Stimulated activated CD4-positive, alpha-beta T cell treated with anti-CD3 and anti-CD28 coated beads, Interleukin-15, amount 100 ng/mL, for 1 hour (primary cell): Measurements from ENCODE around the gene MAGEH1.

Source experiments
- DNase-seq, 2 donors: peaks; one replicate each; pipeline ENCODE4 v3.0.0-alpha.2; 2020; ENCODE audit warnings: low read depth in 1 of 2, low spot score in 1 of 2

The MAGEH1 gene

DNA sequence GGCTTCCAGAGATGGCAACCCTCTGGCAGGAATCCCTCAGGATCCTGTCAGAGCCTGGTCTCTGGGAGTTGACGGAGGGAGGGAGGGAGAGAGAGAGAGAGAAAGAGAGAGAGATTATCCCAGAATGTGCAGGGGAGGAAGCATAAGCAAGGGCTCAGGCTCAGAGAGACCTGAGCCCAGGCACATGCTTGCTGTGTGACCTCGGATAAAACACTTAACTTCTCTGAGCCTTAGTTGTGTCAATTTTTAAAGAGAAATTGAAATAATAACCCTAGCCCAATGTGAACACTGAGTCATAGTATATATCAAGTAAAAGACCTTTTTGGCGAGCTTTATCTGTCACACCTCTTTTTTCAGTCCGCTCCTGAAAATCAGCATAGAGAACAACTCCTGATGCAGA is 38.2 kb downstream of the MAGEH1 start:
- no peak for DNase-seq

DNA sequence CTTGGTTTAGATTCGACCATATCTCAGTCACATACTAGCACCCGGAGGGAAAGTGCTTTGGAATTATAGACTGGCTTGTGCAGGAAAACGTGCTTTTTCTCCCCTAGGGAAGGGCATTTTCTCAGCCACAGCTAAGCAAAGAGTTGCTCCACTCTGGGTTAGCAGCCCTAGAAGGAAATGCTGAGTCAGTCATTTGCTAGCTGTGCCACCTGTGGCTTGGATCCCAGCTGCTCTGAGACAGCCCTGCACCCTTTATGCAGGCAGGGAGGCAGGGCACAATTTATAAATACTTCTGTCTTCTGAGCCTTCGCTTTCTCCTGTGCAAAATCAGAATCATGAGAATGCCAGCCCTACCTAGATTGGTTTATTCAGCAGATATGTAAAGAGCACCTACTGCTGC is 39.0 kb downstream of the MAGEH1 start:
- no peak for DNase-seq
